GM20000 (cell line): ENCODE results near the gene PLAC1.

Experiments used
- DNase-seq: peaks from one replicate; pipeline ENCODE4 v3.0.0; 2012; ENCODE audit warnings: low spot score
- CTCF ChIP-seq: IDR thresholded peaks from 2 replicates; pipeline ENCODE4 v1.5.1; 2012; ENCODE audit warnings: mild to moderate bottlenecking, control low read depth; ENCODE audit errors: extremely low read depth, missing control alignments

PLAC1 gene

GRCh38 chrX:134691453-134691852, 33.2 kb upstream of the PLAC1 start:
- no peak for TF ChIP-seq CTCF
- no peak for DNase-seq

- TF ChIP-seq CTCF = no peak
- DNase-seq = no peak
Measured at GRCh38 chrX:134688839-134689238, 30.6 kb upstream of the PLAC1 start.

GRCh38 chrX:134688031-134688823, 30.0 kb upstream of the PLAC1 start:
- TF ChIP-seq CTCF = no peak
- DNase-seq = no peak

- no peak for DNase-seq
- no peak for TF ChIP-seq CTCF
Measured at GRCh38 chrX:134685668-134686067, 27.4 kb upstream of the PLAC1 start.

GRCh38 chrX:134684956-134685355, 26.7 kb upstream of the PLAC1 start:
- TF ChIP-seq CTCF = no peak
- no peak for DNase-seq

GRCh38 chrX:134683351-134684005, 25.2 kb upstream of the PLAC1 start:
- DNase-seq = no peak
- TF ChIP-seq CTCF = no peak

GRCh38 chrX:134682081-134682480, 23.8 kb upstream of the PLAC1 start:
- no peak for DNase-seq
- no peak for TF ChIP-seq CTCF
